ENCODE results near the gene GUK1.

GRCh38 chr1:228177721-228178710 lies 37.9 kb downstream of the GUK1 start:
- TF ChIP-seq, protein P1, sequence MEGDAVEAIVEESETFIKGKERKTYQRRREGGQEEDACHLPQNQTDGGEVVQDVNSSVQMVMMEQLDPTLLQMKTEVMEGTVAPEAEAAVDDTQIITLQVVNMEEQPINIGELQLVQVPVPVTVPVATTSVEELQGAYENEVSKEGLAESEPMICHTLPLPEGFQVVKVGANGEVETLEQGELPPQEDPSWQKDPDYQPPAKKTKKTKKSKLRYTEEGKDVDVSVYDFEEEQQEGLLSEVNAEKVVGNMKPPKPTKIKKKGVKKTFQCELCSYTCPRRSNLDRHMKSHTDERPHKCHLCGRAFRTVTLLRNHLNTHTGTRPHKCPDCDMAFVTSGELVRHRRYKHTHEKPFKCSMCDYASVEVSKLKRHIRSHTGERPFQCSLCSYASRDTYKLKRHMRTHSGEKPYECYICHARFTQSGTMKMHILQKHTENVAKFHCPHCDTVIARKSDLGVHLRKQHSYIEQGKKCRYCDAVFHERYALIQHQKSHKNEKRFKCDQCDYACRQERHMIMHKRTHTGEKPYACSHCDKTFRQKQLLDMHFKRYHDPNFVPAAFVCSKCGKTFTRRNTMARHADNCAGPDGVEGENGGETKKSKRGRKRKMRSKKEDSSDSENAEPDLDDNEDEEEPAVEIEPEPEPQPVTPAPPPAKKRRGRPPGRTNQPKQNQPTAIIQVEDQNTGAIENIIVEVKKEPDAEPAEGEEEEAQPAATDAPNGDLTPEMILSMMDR (IDR thresholded peaks at IDR 0.05): no peak
- no peak for TF ChIP-seq EZH2 (IDR thresholded peaks at IDR 0.05; ENCODE audit: borderline replicate concordance, insufficient read depth, low read depth, low read length, poor library complexity, severe bottlenecking)

Data from B cell (primary cell).